Kidney (tissue), 14 donors: ENCODE data around the gene PLN. TPM values are rescaled to one million over a fixed set of nuclear protein-coding genes. Genes with fewer than 3 reads are reported as not detected.

ENCODE experiments used
- DNase-seq, 5 donors: peaks; one replicate each; pipeline ENCODE4 v3.0.0-alpha.2; 2013 to 2020
- FAIRE-seq: peaks from 2 replicates; lab custom pipeline; 2012; peaks lifted over from hg19 to GRCh38; lab: Jason Lieb, UNC
- H3K27ac ChIP-seq, 2 donors: one replicate each; pipeline ENCODE4 v1.7.0; 2013; ENCODE audit warnings: low read depth in 2 of 2, low read length in 2 of 2, inconsistent platforms in 1 of 2
- H3K27me3 ChIP-seq: one replicate; pipeline ENCODE4 v1.7.1; 2013; ENCODE audit warnings: low read length, inconsistent platforms; ENCODE audit not compliant: control insufficient read depth, insufficient read depth
- H3K36me3 ChIP-seq, 3 donors: one replicate each; pipeline versions ENCODE4 v1.7.0 to v1.7.1; 2013; ENCODE audit warnings: low read length in 3 of 3, control low read depth in 1 of 3, inconsistent platforms in 1 of 3; ENCODE audit not compliant: insufficient read depth in 3 of 3, control insufficient read depth in 2 of 3
- H3K4me1 ChIP-seq, 3 donors: one replicate each; pipeline versions ENCODE4 v1.7.0 to v1.7.1; 2013; ENCODE audit warnings: low read length in 3 of 3, inconsistent platforms in 1 of 3, low read depth in 1 of 3; ENCODE audit not compliant: control insufficient read depth in 2 of 3, insufficient read depth in 2 of 3
- H3K4me3 ChIP-seq, 3 donors: one replicate each; pipeline versions ENCODE4 v1.7.0 to v1.8.1; 2013; ENCODE audit warnings: low read length in 3 of 3, control low read depth in 1 of 3, inconsistent platforms in 1 of 3
- H3K9ac ChIP-seq, 3 donors: one replicate each; pipeline versions ENCODE4 v1.7.0 to v1.7.1; 2013; ENCODE audit warnings: low read length in 3 of 3, control low read depth in 1 of 3, inconsistent platforms in 1 of 3
- H3K9me3 ChIP-seq, 3 donors: one replicate each; pipeline versions ENCODE4 v1.7.0 to v1.7.1; 2013; ENCODE audit warnings: low read length in 3 of 3, control low read depth in 1 of 3, inconsistent platforms in 1 of 3; ENCODE audit not compliant: control insufficient read depth in 2 of 3, insufficient read depth in 1 of 3
- CTCF ChIP-seq: IDR thresholded peaks from 3 replicates; pipeline ENCODE4 v1.5.1; 2012; ENCODE audit warnings: mild to moderate bottlenecking, moderate library complexity, borderline replicate concordance; ENCODE audit not compliant: insufficient read depth; ENCODE audit errors: extremely low read depth
- intact Hi-C: fragments of 100-400 bp; cut with DNase I; formaldehyde crosslinking; loops from one replicate; pipeline ENCODE4 v1.11.1; 2022
- polyA plus RNA-seq: library from polyadenylated mRNA; stranded (reverse); fragments of 350-450 nt; fragmentation: Illumina TruSeq; extraction: RNeasy Lipid Tissue Mini Kit (QIAGEN cat#74804); gene quantifications from one replicate; pipeline ENCODE4 v1.2.3, GENCODE V29; 2014; ENCODE audit warnings: low read depth, low replicate concordance; ENCODE audit not compliant: insufficient read depth
- total RNA-seq: library from RNA; stranded (reverse); fragmentation: NEBNext Ultra II Directional; extraction: Animal tissue kit (Norgen Biotek cat#: 25700); gene quantifications from one replicate; pipeline ENCODE4 v1.2.1, GENCODE V29; 2021
- donor health status: control.
- donor health status: control.
- donor health status: control.
- donor health status: control.
- donor health status: control.
- donor health status: DM: yes; HTN: yes; CAD: no.
- donor health status: Normal renal cell carcinoma (clear cell type).

Gene PLN
- total and polyA plus RNA-seq, 2 donors from 2014 or later = 22.7 to 47.2 TPM

- no peak overlapping the region for H3K9ac ChIP-seq
- H3K27ac ChIP-seq = no peak overlapping the region
- intact Hi-C loops = no loop called here
- H3K4me3 ChIP-seq = no peak overlapping the region
- FAIRE-seq (peak; percentile 47), DNase-seq (no peak)
- peaks cover 0 to 4% (median 0%) of the 10 kb centered on the region in 3 donors for H3K9me3 ChIP-seq
- no peaks in the 10 kb centered on the region for H3K4me1 ChIP-seq
- no peaks in the 10 kb centered on the region for H3K27me3 ChIP-seq
- H3K36me3 ChIP-seq = no peaks in the 10 kb centered on the region
- no peak for TF ChIP-seq CTCF
Observed at GRCh38 chr6:118529756-118530155, 18.3 kb upstream of the PLN start.

GRCh38 chr6:118530942-118531341 is 17.2 kb upstream of the PLN start:
- no peaks in the 10 kb centered on the region for H3K4me1 ChIP-seq
- H3K4me3 ChIP-seq = no peak overlapping the region
- no peaks in the 10 kb centered on the region for H3K36me3 ChIP-seq
- H3K27me3 ChIP-seq = no peaks in the 10 kb centered on the region
- no peak for DNase-seq
- intact Hi-C loops = no loop called here
- H3K9me3 ChIP-seq = peaks cover 0 to 4% (median 0%) of the 10 kb centered on the region in 3 donors
- no peak overlapping the region for H3K27ac ChIP-seq
- TF ChIP-seq CTCF = no peak
- H3K9ac ChIP-seq = no peak overlapping the region
- no peak for FAIRE-seq

DNA sequence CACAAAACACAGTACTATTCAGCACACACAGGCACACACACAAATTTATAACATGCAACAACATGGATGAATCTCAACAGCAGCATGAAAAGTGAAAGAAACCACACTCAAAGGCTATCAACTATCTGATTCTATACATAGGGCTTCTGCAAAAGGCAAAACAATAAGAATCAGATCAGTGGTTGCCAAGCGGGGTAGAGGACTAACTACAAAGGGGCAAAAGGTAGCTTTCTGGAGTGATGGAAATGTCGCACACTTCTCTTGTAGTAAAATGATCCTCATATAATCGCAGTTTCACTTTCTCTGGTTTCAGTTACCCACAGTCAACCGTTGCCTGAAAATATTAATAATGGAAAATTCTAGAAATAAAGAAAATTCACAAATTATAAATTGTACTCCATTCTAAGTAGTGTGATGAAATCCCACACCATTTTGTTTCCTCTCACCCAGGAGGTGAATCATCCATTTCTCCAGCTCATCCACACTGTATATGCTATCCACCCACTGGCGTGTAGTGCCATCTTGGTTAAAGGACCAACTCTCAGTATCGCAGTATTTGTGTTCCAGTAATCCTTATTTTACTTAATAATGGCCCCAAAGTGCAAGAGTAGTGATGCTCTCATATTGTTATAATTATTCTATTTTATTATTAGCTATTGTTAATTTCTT is 12.8 kb upstream of the PLN start:
- H3K27me3 ChIP-seq = no peaks in the 10 kb centered on the region
- no peak for DNase-seq
- no peak overlapping the region for H3K4me3 ChIP-seq
- intact Hi-C loops = no loop called here
- peaks cover 0 to 4% (median 0%) of the 10 kb centered on the region in 3 donors for H3K9me3 ChIP-seq
- H3K4me1 ChIP-seq = no peaks in the 10 kb centered on the region
- FAIRE-seq = no peak
- no peak for TF ChIP-seq CTCF
- H3K9ac ChIP-seq = no peak overlapping the region
- H3K27ac ChIP-seq = no peak overlapping the region
- no peaks in the 10 kb centered on the region for H3K36me3 ChIP-seq

DNA sequence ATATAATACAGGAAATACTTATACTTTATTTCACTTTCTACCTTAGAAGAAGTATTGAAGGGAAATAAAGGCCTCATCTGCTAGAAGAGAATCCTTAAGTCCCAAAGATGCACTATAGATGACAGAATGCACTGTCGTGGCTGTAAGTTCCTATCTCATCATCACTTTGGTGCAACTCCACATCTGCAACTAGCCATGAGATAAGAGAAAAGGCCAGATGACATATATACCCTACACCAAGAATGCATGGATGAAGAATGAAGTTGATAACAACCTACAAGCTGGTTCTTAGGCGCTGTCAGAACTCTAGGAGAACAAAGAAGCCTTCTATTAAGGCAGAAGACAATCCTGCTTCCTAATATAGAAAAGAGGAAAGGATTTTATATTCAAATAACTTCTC is 11.6 kb upstream of the PLN start:
- Histone ChIP-seq H3K27ac (no peak overlapping the region), H3K27me3 (no peaks in the 10 kb centered on the region), H3K4me3 (no peak overlapping the region), H3K9ac (no peak overlapping the region), H3K36me3 (no peaks in the 10 kb centered on the region), H3K9me3 (no peaks in the 10 kb centered on the region), H3K4me1 (no peaks in the 10 kb centered on the region)
- no peak for FAIRE-seq
- intact Hi-C loops = no loop called here
- no peak for TF ChIP-seq CTCF
- no peak for DNase-seq
